CD14-positive monocyte (primary cell): ENCODE data around the gene AATK. TPM values are rescaled to one million over a fixed set of nuclear protein-coding genes. Genes with fewer than 3 reads are reported as not detected.

Experiments
- DNase-seq, 3 donors: peaks; one replicate each; pipeline ENCODE4 v3.0.0-alpha.2; 2011 to 2022
- H2AFZ ChIP-seq: 2 replicates; pipeline ENCODE4 v1.6.0; 2012; ENCODE audit warnings: mild to moderate bottlenecking, low read depth, low read length, inconsistent platforms; ENCODE audit not compliant: insufficient read depth, poor library complexity, severe bottlenecking
- H3K27ac ChIP-seq, 2 donors: 1 replicate in 1 of 2; 2 replicates in 1 of 2; pipeline ENCODE4 v1.5.1; 2012 to 2013; ENCODE audit warnings: low read length in 2 of 2, control low read depth in 1 of 2, inconsistent platforms in 1 of 2, low read depth in 1 of 2, mild to moderate bottlenecking in 1 of 2
- H3K27me3 ChIP-seq, 2 donors: one replicate each; pipeline versions ENCODE4 v1.6.0 to v1.6.1; 2011 to 2013; ENCODE audit warnings: low read length in 2 of 2; ENCODE audit not compliant: control insufficient read depth in 2 of 2, insufficient read depth in 2 of 2
- H3K36me3 ChIP-seq, 2 donors: replicated peaks in 1 of 2; 1 replicate in 1 of 2; 2 replicates in 1 of 2; pipeline versions ENCODE4 v1.5.1 to v1.6.1; 2012 to 2013; ENCODE audit warnings: low read length in 2 of 2, control low read depth in 1 of 2, inconsistent platforms in 1 of 2, mild to moderate bottlenecking in 1 of 2; ENCODE audit not compliant: insufficient read depth in 2 of 2, control insufficient read depth in 1 of 2
- H3K4me1 ChIP-seq, 2 donors: 1 replicate in 1 of 2; 2 replicates in 1 of 2; pipeline versions ENCODE4 v1.5.1 to v1.6.1; 2012 to 2013; ENCODE audit warnings: low read length in 2 of 2, control low read depth in 1 of 2, inconsistent platforms in 1 of 2, mild to moderate bottlenecking in 1 of 2, moderate library complexity in 1 of 2; ENCODE audit not compliant: insufficient read depth in 2 of 2, control insufficient read depth in 1 of 2
- H3K4me2 ChIP-seq: replicated peaks from 2 replicates; pipeline ENCODE3; 2012; ENCODE audit warnings: low read length, moderate library complexity, mild to moderate bottlenecking; ENCODE audit not compliant: poor library complexity, severe bottlenecking; ENCODE audit errors: extremely low read depth
- H3K4me3 ChIP-seq, 3 experiments: fragments of 200-600 bp in 1 of 3; sonication (generic) in 1 of 3; replicated peaks in 1 of 3; 1 replicate in 2 of 3; 2 replicates in 1 of 3; pipeline ENCODE4 v1.5.1; 2011 to 2013; ENCODE audit warnings: low read length in 3 of 3, mild to moderate bottlenecking in 3 of 3, control low read depth in 2 of 3, low read depth in 2 of 3, inconsistent platforms in 1 of 3, moderate library complexity in 1 of 3
- H3K79me2 ChIP-seq: 2 replicates; pipeline ENCODE4 v1.6.0; 2012; ENCODE audit warnings: mild to moderate bottlenecking, control low read depth, inconsistent platforms, low read length, moderate library complexity; ENCODE audit not compliant: insufficient read depth
- H3K9ac ChIP-seq: 2 replicates; pipeline ENCODE4 v1.6.0; 2017; ENCODE audit warnings: low read length, mild to moderate bottlenecking; ENCODE audit not compliant: insufficient read depth, poor library complexity, severe bottlenecking
- H3K9me3 ChIP-seq, 2 donors: replicated peaks in 1 of 2; 1 replicate in 1 of 2; 2 replicates in 1 of 2; pipeline versions ENCODE4 v1.5.1 to v1.6.1; 2012 to 2013; ENCODE audit warnings: low read length in 2 of 2, control low read depth in 1 of 2; ENCODE audit not compliant: control insufficient read depth in 1 of 2, insufficient read depth in 1 of 2
- H4K20me1 ChIP-seq: 2 replicates; pipeline ENCODE4 v1.6.0; 2012; ENCODE audit warnings: mild to moderate bottlenecking, low read length, control low read depth, moderate library complexity; ENCODE audit not compliant: insufficient read depth
- H3K27ac Mint-ChIP-seq, 7 donors: one replicate each; pipeline ENCODE4 v1.8.0; 2020; ENCODE audit warnings: mild to moderate bottlenecking in 7 of 7, mixed read lengths in 7 of 7, moderate library complexity in 6 of 7, inconsistent platforms in 2 of 7
- H3K27me3 Mint-ChIP-seq, 3 donors: one replicate each; pipeline ENCODE4 v1.8.0; 2021 to 2022; ENCODE audit warnings: low read depth in 3 of 3, mild to moderate bottlenecking in 3 of 3, mixed read lengths in 3 of 3, moderate library complexity in 3 of 3, inconsistent platforms in 1 of 3
- H3K36me3 Mint-ChIP-seq, 2 donors: one replicate each; pipeline ENCODE4 v1.8.0; 2020; ENCODE audit warnings: mixed read lengths in 2 of 2, inconsistent platforms in 1 of 2, mild to moderate bottlenecking in 1 of 2
- H3K4me1 Mint-ChIP-seq: one replicate; pipeline ENCODE4 v1.8.0; 2020; ENCODE audit warnings: mild to moderate bottlenecking, mixed read lengths
- H3K4me3 Mint-ChIP-seq, 2 donors: one replicate each; pipeline ENCODE4 v1.8.0; 2020; ENCODE audit warnings: mild to moderate bottlenecking in 2 of 2, mixed read lengths in 2 of 2, moderate library complexity in 1 of 2
- H3K9me3 Mint-ChIP-seq, 7 donors: one replicate each; pipeline ENCODE4 v1.8.0; 2020 to 2022; ENCODE audit warnings: mixed read lengths in 7 of 7, mild to moderate bottlenecking in 6 of 7, moderate library complexity in 6 of 7, inconsistent platforms in 2 of 7
- CTCF ChIP-seq: fragments of 200-600 bp; IDR thresholded peaks from one replicate; pipeline ENCODE4 v1.8.0; 2022; ENCODE audit warnings: antibody characterized with exemption, mild to moderate bottlenecking
- WGBS: methylation state at CpG from one replicate; pipeline ENCODE4 v1.1.5; 2013; ENCODE audit warnings: missing lambda C conversion rate; ENCODE audit not compliant: insufficient coverage; 5-methylcytosine and 5-hydroxymethylcytosine counted together
- intact Hi-C, 2 donors: fragments of 100-400 bp; cut with micrococcal nuclease; formaldehyde crosslinking; loops; one replicate each; pipeline versions ENCODE4 v1.15.0 to v1.15.1; 2023
- polyA plus RNA-seq, 3 donors: library from polyadenylated mRNA; depleted of rRNA in 1 of 3; unstranded in 2 of 3; stranded (reverse) in 1 of 3; fragments of 300-500 nt in 2 of 3; fragments of >200 nt in 1 of 3; fragmentation: Illumina TruSeq in 2 of 3; gene quantifications; 1 replicate in 2 of 3; 2 replicates in 1 of 3; pipeline ENCODE4 v1.2.3, GENCODE V29; 2012 to 2021

The AATK gene
- polyA plus RNA-seq, 3 donors: 0.93 to 15.3 (median 2.0) TPM

- no peak overlapping the region for H3K9ac ChIP-seq
- WGBS: 88% methylated on average over 15 of the region's 15 CpGs
- H3K4me3 ChIP-seq: no peak overlapping the region
- H3K27ac ChIP-seq: no peak overlapping the region
- peaks cover 90% of the 10 kb centered on the region for H4K20me1 ChIP-seq
- no peaks in the 10 kb centered on the region for H3K79me2 ChIP-seq
- TF ChIP-seq CTCF: no peak
- no peaks in the 10 kb centered on the region for H3K27me3 ChIP-seq
- Mint-ChIP-seq H3K4me1 (peaks cover 11% of the 10 kb centered on the region), H3K9me3 (peaks cover 0 to 3% (median 2%) of the 10 kb centered on the region in 7 donors), H3K4me3 (no peak overlapping the region), H3K36me3 (peaks cover 0 to 7% of the 10 kb centered on the region in 2 donors), H3K27ac (peak overlapping the region in 1 of 7 donors; percentile 9), H3K27me3 (peaks cover 2 to 4% (median 2%) of the 10 kb centered on the region in 3 donors)
- H3K9me3 ChIP-seq: no peaks in the 10 kb centered on the region
- H2AFZ ChIP-seq: no peak overlapping the region
- DNase-seq: no peak
- intact Hi-C loops: no loop called here
- peaks cover 11 to 20% of the 10 kb centered on the region in 2 donors for H3K4me1 ChIP-seq
- no peak overlapping the region for H3K4me2 ChIP-seq
- no peaks in the 10 kb centered on the region for H3K36me3 ChIP-seq
Measured at GRCh38 chr17:81138083-81138482, 27.9 kb downstream of the AATK start.

- no peaks in the 10 kb centered on the region for H3K9me3 ChIP-seq
- H3K4me3 ChIP-seq: no peak overlapping the region
- peaks cover 95% of the 10 kb centered on the region for H4K20me1 ChIP-seq
- Mint-ChIP-seq H3K4me3 (no peak overlapping the region), H3K36me3 (peaks cover 0 to 7% of the 10 kb centered on the region in 2 donors), H3K9me3 (peaks cover 0 to 3% (median 2%) of the 10 kb centered on the region in 7 donors), H3K27me3 (peaks cover 2 to 4% (median 2%) of the 10 kb centered on the region in 3 donors), H3K4me1 (peaks cover 7% of the 10 kb centered on the region), H3K27ac (no peak overlapping the region)
- DNase-seq: no peak
- 95% methylated on average over 7 of the region's 13 CpGs for WGBS
- intact Hi-C loops: no loop called here
- peaks cover 8 to 13% of the 10 kb centered on the region in 2 donors for H3K4me1 ChIP-seq
- no peaks in the 10 kb centered on the region for H3K36me3 ChIP-seq
- no peak overlapping the region for H3K27ac ChIP-seq
- no peak for TF ChIP-seq CTCF
- H2AFZ ChIP-seq: no peak overlapping the region
- no peak overlapping the region for H3K4me2 ChIP-seq
- no peaks in the 10 kb centered on the region for H3K79me2 ChIP-seq
- H3K9ac ChIP-seq: no peak overlapping the region
- no peaks in the 10 kb centered on the region for H3K27me3 ChIP-seq
Measured at GRCh38 chr17:81137248-81137647, 28.8 kb downstream of the AATK start.
